Lower lobe of right lung (tissue), 2 donors: ENCODE measurements around the gene PMIS2. TPM values are rescaled to one million over a fixed set of nuclear protein-coding genes. Genes with fewer than 3 reads are reported as not detected.
A peak's percentile ranks its signal among the peaks of the same experiment; 100 is the strongest.

ENCODE experiments used
- ATAC-seq, 2 donors: fragments of 200-7000 bp; cut with Tn5 transposase; one replicate each; pipeline ENCODE4 v1.9.1; 2020 to 2022; ENCODE audit warnings: mild to moderate bottlenecking in 2 of 2, moderate library complexity in 2 of 2
- DNase-seq: peaks from one replicate; pipeline ENCODE4 v3.0.0-alpha.2; 2020
- H3K27ac ChIP-seq: fragments of 200-600 bp; one replicate; pipeline ENCODE4 v1.8.0; 2022
- H3K27me3 ChIP-seq: fragments of 200-600 bp; one replicate; pipeline ENCODE4 v1.8.0; 2022; ENCODE audit warnings: low read depth
- H3K36me3 ChIP-seq: fragments of 200-600 bp; one replicate; pipeline ENCODE4 v1.8.0; 2022; ENCODE audit warnings: mild to moderate bottlenecking
- H3K4me1 ChIP-seq: fragments of 200-600 bp; one replicate; pipeline ENCODE4 v1.8.0; 2022
- H3K4me3 ChIP-seq: fragments of 200-600 bp; one replicate; pipeline ENCODE4 v1.8.0; 2022; ENCODE audit warnings: mild to moderate bottlenecking
- H3K9me3 ChIP-seq: fragments of 200-600 bp; one replicate; pipeline ENCODE4 v1.8.0; 2022
- intact Hi-C: fragments of 100-400 bp; cut with DNase I; formaldehyde crosslinking; loops from one replicate; pipeline ENCODE4 v1.11.0; 2022
- total RNA-seq: library from RNA; stranded (reverse); fragmentation: NEBNext Ultra II Directional; extraction: Animal tissue kit (Norgen Biotek cat#: 25700); gene quantifications from one replicate; pipeline ENCODE4 v1.2.1, GENCODE V29; 2021
- TF ChIP-seq, protein P1 (sequence below): fragments of 200-600 bp; IDR thresholded peaks from one replicate; pipeline ENCODE4 v1.8.0; 2022; ENCODE audit warnings: antibody characterized with exemption, mild to moderate bottlenecking
- donor health status: DM: no; HTN: yes; CAD: no; lungs with severe emphysema.

The PMIS2 gene
- total RNA-seq, 1 donor from 2014 or later, result not detected

GRCh38 chr19:35549174-35549788, 36.7 kb upstream of the PMIS2 start:
- TF ChIP-seq, protein P1, sequence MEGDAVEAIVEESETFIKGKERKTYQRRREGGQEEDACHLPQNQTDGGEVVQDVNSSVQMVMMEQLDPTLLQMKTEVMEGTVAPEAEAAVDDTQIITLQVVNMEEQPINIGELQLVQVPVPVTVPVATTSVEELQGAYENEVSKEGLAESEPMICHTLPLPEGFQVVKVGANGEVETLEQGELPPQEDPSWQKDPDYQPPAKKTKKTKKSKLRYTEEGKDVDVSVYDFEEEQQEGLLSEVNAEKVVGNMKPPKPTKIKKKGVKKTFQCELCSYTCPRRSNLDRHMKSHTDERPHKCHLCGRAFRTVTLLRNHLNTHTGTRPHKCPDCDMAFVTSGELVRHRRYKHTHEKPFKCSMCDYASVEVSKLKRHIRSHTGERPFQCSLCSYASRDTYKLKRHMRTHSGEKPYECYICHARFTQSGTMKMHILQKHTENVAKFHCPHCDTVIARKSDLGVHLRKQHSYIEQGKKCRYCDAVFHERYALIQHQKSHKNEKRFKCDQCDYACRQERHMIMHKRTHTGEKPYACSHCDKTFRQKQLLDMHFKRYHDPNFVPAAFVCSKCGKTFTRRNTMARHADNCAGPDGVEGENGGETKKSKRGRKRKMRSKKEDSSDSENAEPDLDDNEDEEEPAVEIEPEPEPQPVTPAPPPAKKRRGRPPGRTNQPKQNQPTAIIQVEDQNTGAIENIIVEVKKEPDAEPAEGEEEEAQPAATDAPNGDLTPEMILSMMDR, result peak; percentile 75
- Histone ChIP-seq H3K27me3 (no peaks in the 10 kb centered on the region), H3K4me1 (peaks cover 24% of the 10 kb centered on the region), H3K27ac (no peak overlapping the region), H3K36me3 (peaks cover 6% of the 10 kb centered on the region), H3K4me3 (no peak overlapping the region), H3K9me3 (no peaks in the 10 kb centered on the region)
- intact Hi-C loops, result no loop called here
- DNase-seq (no peak), ATAC-seq (no peak)

DNA sequence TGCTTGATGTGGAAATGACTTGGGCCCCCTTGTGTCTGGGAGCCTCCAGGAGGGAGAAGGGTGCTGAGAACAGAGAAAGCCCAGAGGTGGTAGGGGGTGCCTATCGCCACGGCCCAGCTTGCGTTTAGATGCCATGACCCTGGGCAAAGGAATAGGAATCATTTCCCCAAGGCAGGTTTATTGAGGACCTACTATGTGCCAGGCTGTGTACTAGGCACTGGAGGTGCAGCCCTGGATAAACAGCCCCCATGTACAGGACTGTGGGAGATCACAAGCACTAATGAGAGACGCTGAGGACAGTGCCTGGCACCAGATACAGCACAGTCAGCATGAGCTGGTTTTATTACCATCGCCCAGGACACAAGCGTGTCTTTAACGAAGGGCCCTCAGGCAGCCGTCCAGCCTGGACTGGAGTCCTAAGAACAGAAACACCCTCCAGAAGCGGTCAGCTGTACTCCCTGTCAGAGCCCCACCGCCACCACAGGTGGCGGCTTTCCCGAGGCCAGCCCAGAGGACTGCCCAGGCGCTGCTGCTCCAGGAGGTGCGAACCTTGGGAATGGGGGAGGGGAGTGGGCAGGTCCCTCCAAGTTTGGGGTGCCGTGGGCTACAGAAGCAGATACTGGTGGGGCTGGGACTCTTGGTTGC, 36.0 kb upstream of the PMIS2 start:
- Histone ChIP-seq H3K4me1 (peaks cover 17% of the 10 kb centered on the region), H3K27me3 (no peaks in the 10 kb centered on the region), H3K9me3 (no peaks in the 10 kb centered on the region), H3K36me3 (peaks cover 6% of the 10 kb centered on the region), H3K27ac (no peak overlapping the region), H3K4me3 (no peak overlapping the region)
- intact Hi-C loops, result no loop called here
- no peak for DNase-seq
- ATAC-seq, result no peak
- TF ChIP-seq, protein P1, result no peak

- Histone ChIP-seq H3K36me3 (peaks cover 6% of the 10 kb centered on the region), H3K4me3 (no peak overlapping the region), H3K9me3 (no peaks in the 10 kb centered on the region), H3K27ac (no peak overlapping the region), H3K27me3 (no peaks in the 10 kb centered on the region), H3K4me1 (peaks cover 12% of the 10 kb centered on the region)
- intact Hi-C loops, result no loop called here
- TF ChIP-seq, protein P1, result no peak
- ATAC-seq (no peak), DNase-seq (no peak)
Measured at GRCh38 chr19:35551091-35551810, 34.7 kb upstream of the PMIS2 start.

DNA sequence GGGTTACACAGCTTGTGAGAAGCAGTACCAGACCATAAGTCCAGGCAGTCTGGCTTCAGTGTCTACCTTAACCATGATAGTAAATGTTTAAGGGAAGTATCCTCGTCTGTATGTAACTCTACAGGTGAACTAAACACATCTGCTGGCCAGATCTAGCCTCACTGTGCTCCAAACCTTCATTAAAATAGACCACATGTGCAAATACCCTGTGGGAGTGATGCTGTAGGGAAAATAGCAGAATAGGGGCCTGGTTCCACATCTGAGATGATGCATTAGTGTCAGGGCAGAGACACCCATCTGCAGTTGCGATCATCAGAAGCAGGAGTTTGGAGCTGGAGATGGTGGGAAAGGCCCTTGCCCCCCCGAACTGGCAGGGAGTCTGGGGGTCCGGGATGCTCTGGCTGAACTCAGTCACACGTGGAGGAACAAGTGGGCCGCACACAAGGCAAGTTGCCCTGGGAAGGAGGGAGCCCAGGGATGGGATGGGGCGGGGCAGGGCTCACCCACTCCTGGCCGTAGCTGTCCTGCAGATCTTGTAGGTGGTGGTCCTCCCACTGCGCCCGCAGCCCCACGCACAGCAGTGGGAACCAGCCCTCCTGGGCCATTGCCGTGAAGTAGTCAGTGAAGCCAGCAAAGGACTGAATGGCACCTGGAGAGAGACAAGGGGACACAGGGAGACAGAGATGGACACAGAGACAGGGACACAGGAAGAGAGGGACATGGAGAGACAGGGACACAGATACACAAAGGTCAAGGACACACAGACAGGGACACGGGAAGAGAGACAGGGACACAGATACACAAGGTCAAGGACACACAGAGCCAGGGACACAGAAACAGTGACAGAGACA, 33.2 kb upstream of the PMIS2 start:
- Histone ChIP-seq H3K4me3 (no peak overlapping the region), H3K27me3 (peaks cover 6% of the 10 kb centered on the region), H3K9me3 (no peaks in the 10 kb centered on the region), H3K36me3 (no peaks in the 10 kb centered on the region), H3K27ac (no peak overlapping the region), H3K4me1 (no peaks in the 10 kb centered on the region)
- ATAC-seq (no peak), DNase-seq (no peak)
- TF ChIP-seq, protein P1, result no peak
- intact Hi-C loops, result no loop called here

DNA sequence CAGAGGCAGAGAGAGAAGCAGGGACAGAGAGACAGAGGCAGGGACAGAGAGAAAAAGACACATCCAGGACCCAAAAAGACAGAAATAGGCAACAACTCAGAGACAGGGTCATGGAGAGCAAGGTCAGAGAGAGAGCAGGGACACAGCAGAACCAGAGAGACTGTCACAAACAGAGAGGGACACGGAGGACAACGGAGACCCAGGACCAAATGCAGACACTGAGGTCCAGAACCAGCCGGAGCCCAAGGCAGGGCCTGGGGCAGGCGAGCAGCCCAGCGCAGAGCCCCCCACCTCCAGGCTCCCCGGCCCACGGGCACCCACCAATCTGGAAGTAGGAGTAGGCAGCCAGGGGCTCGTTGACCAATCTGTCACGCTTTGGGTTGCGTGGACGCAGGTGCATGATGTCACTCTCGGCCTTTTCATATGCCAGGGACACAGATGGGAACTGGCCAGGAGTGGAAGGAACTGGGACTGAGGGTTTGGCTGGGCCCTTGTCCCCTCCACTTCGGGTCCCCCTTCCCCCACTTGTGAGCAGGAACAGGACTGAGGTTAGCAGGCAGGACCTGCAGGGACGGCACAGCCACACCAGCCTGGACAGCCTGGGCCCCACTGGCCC, 32.5 kb upstream of the PMIS2 start:
- Histone ChIP-seq H3K9me3 (no peaks in the 10 kb centered on the region), H3K4me3 (no peak overlapping the region), H3K27ac (no peak overlapping the region), H3K27me3 (peaks cover 13% of the 10 kb centered on the region), H3K4me1 (peaks cover 7% of the 10 kb centered on the region), H3K36me3 (no peaks in the 10 kb centered on the region)
- ATAC-seq (no peak), DNase-seq (no peak)
- TF ChIP-seq, protein P1, result no peak
- intact Hi-C loops, result no loop called here
